ENCODE data around the gene ICA1L.

- TF ChIP-seq CTCF (IDR thresholded peaks at IDR 0.05): no peak
- TF ChIP-seq POLR2A (IDR thresholded peaks at IDR 0.05): no peak
Observed at GRCh38 chr2:202808754-202809153, 62.8 kb downstream of the ICA1L start.

Measured in adrenal gland (tissue), 5 donors.